HG03103 (cell line): ENCODE data around the gene MICAL1.

Experiments
- ATAC-seq: cut with Tn5 transposase; IDR thresholded peaks from one replicate; pipeline ENCODE4 v1.9.1; 2021; ENCODE audit warnings: low read depth; ENCODE audit not compliant: unreplicated experiment

Gene MICAL1, protein sequence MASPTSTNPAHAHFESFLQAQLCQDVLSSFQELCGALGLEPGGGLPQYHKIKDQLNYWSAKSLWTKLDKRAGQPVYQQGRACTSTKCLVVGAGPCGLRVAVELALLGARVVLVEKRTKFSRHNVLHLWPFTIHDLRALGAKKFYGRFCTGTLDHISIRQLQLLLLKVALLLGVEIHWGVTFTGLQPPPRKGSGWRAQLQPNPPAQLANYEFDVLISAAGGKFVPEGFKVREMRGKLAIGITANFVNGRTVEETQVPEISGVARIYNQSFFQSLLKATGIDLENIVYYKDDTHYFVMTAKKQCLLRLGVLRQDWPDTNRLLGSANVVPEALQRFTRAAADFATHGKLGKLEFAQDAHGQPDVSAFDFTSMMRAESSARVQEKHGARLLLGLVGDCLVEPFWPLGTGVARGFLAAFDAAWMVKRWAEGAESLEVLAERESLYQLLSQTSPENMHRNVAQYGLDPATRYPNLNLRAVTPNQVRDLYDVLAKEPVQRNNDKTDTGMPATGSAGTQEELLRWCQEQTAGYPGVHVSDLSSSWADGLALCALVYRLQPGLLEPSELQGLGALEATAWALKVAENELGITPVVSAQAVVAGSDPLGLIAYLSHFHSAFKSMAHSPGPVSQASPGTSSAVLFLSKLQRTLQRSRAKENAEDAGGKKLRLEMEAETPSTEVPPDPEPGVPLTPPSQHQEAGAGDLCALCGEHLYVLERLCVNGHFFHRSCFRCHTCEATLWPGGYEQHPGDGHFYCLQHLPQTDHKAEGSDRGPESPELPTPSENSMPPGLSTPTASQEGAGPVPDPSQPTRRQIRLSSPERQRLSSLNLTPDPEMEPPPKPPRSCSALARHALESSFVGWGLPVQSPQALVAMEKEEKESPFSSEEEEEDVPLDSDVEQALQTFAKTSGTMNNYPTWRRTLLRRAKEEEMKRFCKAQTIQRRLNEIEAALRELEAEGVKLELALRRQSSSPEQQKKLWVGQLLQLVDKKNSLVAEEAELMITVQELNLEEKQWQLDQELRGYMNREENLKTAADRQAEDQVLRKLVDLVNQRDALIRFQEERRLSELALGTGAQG

DNA sequence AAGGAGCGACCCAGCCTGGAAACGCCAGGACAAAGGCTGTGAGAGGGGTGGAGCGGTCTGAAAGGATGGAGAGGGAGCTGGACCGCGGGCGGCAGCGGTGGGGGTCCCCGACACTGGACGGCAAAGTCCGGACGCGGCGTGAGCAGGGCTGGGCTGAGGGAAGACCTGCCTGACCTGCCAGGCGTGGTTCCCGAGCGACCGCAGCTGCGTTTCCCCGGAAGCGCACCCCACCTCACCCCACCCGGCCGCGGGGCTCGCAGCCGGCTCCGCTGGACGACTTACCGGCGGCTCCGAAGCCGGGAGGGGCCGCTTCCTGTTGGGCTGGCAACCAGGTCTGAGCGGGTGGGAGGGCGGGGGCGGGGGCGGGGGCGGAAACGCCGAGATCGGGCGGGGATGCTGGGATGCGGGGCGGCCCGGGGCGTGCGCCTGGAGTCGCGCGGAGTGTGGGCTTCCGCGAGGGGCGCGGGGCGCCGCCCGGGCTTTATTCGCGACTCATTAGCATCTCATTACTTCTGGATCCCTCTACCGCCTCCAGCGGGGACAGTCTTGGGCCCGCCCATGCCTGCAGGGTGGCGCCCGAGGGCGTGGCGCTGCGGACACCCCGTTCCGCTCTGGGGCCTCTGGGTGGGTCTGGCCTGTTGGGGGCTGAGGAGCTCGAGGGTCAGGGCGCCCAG, at the start of gene MICAL1:
Gene MICAL1 (minus strand): TSS at position 336 of the 674 bp plus-strand sequence. CDS start 1,576 bp downstream, outside the sequence.
- peak; percentile 52 for ATAC-seq

DNA sequence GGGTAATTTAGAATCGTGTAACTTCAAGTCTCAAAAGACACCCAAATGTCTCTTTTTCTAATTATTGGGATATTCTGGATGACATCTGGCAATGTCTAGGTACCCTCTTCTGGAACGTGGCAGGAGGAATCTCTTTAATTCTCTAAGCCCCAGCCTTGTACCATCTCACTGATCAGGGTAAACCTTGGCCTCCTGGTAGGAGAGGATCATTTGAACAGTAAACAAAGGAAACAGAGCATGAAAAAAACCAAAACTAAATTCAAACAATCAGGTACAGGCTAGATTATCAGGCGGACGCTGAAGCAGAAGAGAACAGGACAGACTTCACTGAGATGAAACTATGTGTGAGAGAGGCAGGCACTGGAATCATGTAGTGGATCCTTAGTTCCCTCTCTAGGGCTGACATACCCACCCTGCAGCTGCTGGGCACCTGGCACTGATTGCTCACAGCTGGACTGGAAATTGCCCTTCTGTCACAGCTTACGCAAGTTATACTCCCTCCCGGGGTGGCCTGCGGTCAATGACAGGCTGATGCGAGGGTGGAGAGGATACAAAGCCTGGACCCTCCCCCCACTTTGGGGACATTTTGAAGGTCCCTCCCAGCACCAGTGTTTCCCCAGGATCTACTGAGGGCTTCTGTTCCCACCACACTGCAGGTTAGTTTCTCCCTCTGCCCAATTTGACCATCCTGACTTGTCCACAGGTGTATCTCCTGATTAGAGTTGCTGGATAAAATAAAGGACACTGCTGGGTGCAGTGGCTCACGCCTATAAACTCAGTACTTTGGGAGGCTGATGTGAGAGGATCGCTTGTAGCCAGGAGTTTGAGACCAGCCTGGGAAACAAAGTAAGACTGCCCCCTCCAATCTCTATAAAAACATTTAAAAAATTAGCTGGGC, 48.0 kb upstream of the MICAL1 start:
- ATAC-seq: no peak

DNA sequence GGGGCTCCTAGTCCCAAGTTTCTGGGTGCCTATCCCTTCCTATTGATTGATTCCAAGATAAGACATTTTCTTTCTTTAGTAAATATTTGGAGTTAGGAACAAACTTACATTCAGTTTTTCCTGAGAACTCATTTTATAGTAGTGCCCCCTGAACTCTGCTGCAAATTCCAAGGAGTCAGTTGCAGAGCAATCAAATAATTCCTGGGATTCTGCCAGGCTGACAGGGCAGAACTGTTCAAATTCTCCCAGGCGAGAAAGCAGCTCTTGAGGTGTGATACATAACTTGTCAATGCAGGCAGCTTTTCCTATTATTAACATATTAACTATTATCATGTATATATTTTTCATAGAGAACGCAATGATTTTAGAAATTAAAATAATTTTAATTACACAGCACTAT, 43.4 kb upstream of the MICAL1 start:
- no peak for ATAC-seq

DNA sequence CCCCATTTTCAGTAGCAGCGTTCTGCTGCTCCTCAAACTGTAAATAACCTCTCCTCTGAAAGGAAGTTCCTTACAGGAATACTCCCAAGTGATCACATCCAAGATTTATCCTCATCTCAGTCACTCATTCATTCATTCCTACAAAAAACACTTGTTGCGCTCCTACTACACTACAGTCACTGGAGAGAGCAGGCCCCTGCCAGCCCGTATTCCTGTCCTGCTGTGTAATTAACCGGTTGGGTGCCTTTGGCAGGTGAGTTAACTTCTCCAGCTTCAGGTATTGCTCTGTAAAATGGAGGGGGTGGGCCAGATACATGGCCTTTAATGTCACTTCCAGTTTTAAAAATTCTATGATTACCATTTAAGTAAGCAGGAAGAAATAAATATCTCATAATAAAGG, 42.5 kb upstream of the MICAL1 start:
- ATAC-seq: no peak

DNA sequence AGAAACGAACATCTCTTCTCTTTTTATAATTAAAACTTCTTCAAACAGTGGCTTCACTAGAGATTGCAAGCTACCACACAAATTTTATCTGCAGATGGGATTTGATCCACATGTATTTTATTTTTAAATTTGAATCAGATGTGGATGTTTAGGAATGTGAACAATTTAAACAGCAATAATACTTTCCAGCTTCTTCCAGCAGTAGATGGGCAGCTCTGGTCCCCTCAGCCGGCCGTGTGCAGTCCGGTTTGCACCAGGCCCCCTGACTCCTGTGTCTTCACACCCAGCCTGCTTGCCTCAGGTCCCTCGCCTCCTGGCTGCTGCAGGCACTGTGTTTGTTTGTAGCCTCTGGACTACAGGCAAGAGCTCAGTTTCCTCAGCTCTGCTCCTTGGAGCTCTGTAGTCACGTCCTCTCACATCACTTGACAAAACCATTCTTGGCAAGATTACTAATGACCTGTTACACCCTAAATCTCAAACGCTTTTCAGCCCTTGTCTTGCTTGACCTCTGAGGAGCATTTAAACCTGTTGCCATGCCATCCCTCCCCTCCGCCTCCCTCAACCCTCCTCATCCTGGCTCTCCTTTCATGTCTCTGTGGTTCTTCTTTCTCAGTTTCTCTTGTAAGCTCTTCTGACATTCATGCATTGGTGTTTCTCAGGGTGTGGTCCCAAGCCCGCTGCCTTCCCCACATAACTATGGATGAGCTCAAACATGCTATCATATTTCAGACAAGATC, 40.6 kb upstream of the MICAL1 start:
- ATAC-seq: no peak

DNA sequence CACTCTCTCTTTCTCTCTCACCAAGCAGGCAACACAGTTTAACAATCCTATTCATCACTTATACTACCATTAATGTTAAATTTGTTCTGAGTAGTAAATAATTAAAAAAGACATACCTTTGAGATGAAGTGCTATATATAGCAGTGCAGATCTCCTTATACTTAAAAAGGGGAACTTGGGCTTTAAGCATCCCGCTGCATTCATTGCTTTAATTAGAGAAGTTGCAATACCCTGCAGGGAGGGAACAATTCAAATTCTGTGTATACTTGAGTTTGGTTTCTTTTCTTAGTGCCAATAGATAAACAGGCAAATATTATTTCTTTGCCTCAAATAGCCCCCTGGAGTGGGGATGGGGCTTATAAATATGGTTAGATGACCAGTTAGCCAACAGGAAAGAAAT, 38.3 kb upstream of the MICAL1 start:
- no peak for ATAC-seq

DNA sequence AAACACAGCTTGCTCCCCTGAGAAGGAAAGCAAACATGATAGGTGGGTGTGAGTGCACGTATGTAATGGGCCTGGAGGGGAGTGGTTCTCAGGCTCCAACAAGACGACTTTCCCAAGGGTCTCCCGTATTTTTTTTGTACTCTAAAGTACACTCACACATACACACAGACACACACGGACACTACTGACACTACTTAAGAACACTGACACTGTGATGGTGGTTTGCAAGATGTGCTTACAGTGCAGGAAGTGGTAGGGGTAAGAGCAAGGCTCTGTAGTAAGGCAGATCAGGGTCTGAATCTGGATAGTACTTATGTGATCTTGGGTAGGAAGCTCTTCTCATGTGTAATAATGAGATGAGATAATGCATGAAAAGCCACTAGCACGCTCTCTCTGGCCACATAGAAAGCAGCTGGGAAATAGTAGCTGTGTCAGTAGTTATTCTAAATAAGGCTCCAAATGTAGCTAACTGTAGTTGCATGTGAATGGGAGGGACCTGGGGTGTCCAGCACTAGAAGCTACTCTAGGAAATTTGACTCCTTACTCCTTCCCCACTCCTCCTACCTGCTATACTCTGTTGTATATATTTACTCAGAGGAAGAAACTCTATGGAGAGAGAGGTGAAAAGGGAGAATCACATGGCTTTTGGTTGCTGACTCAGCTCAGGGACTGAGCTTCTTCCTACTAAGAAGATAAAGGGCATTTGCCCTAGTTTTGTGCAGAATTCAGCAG, 35.8 kb upstream of the MICAL1 start:
- no peak for ATAC-seq

DNA sequence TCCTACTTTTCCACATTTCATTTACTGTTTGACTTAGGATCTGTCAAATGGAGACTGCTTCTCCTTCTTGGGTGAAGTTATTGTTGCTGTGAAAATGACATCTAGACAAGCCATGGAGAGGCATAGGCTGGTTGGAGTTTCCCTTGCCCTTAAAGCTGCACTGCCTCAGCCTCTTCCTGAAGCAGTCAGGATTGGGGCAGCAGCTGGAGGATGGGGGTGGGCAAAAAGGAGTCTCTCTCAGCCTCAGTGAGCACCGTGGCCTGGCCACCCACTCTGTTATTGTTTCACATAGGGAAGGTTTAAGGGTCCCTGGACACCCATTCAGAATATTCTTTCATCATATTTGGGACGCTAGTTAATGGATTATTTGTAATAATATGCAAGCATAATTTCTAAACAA, 35.1 kb upstream of the MICAL1 start:
- ATAC-seq: no peak

DNA sequence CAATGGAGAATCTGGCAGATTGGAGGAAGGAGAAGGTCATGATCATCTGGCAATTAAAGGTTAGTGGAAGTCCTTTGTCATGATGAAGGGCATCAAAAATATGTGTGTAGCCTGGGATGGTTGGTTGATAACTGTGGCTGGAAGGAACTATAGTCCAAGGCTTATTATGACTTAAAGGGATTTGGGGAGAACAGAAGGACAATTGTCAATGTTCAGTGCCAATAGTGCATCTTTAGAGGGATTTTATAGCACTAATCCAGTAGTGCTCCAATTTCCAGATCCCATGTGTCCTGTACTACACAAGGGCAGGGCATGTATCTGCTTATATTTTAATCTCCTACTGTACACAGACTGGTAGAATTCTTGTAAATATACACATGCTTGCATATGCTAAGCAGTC, 32.4 kb upstream of the MICAL1 start:
- no peak for ATAC-seq

DNA sequence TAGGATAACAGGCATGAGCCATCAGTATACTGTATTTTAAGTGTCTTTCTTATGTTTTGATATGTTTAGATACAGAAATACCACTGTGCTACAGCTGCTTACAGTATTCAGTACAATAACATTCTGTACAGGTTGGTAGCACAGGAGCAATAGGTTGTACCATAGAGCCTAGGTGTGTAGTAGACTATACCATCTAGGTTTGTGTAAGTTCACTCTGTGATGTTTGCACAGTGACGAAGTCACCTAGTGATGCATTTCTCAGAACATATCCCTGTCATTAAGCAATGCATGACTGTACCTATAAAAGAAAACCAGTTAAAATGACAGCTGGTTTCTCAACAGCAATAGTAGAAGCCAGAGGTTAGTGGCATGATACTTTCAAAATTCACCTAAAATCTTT, 30.5 kb upstream of the MICAL1 start:
- ATAC-seq: no peak

DNA sequence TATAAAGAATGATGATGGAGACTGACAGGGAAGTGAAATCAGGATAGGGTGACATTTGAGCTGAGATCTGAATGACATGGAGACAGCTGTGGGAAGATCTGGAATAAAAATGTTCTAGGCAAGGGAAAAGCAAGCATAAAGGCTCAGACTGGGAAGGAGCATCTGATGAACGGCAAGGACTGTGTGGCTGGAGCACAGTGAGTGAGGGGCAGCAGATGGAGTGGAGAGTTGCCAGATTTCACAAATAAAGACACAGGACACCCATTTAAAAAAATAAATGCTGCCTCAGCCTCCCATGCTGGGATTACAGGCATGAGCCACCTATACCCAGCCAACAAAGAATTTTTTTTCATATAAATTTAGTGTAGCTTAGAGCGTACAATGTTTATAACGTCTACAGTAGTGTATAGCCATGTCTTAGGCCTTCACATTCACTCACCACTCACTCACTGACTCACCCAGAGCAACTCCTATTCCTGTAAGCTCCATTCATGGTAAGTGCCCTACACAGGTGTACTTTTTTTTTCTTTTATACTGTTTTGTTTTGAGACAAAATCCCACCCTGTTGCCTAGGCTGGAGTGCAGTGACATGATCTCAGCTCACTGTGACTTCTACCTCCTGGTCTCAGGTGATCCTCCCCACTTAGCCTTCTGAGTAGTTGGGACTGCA, 29.8 kb upstream of the MICAL1 start:
- no peak for ATAC-seq

DNA sequence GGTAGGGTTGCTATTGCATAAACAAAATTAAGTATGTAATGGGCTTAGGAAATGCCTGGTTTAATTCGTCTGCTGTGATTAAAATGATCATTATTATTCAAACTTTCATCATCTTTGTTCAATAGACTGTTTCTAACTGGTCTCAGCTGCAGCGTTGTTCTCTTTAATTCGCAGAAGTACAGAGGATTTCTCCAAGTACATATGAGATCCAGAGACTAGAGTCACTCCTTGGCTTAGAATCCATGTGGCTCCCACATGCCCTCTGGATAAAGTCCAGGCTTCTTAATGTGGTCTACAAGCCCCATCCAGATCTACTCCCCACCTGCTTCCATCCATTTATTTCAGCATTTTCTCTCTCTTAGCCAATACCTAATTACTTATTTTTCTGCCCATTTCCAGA, 28.6 kb upstream of the MICAL1 start:
- ATAC-seq: no peak

DNA sequence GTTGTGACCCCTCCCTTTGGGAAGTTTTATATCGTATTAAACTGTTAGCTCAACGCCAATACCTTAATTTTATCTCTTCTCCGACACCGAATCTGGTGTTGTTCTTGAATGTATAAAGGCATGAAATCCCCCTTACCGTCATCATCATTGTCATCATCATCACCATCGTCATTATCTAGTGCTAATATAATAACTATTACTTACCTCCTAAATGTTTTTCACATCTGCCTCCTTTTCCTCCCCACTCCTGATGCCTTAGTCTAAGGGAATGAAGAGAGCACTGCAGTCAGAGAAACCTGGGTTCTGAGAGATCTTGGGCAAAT, 28.1 kb upstream of the MICAL1 start:
- no peak for ATAC-seq

DNA sequence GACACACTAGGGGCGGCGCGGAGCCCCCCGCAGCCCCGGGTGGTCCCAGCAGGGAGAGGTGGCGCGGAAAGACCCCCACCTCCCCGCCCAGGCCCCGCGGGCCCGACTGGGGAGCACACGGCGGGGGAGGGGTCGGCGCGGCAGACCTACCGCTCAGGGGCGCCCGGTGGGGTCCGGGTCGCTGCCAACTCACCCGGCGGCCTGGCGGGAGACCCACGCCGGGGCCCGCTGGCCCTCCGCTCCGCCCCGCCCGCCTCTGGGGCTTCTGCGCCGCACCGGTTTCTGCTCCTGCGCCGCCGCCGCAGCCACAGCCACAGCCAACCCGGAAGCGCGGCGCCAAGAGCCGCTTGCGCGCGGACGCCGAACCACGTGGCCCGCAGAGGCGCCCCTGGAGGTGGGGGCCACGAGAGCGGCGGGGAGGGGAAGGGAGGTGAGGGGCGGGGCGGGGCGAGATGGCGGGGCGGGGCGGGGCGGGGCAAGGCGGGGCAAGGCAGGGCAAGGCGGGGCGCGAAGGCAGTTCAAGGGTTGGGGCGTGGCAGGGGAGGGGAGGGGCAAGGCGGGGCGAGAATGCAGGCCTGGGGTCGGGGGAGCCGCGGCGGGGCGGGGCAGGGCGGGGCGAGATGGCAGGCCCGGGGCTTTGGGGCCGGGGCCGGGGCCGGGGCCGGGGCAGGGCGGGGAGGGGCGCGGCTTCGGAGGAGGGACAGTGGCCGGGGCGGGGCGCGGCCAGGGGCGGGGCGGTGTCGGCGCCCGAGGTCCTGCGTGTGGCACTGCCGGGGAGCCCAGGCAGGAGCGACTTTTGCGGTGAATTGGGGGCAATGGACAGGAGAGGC, 27.5 kb upstream of the MICAL1 start, which contains the start of gene ZBTB24:
Gene ZBTB24 (minus strand): TSS at position 315 of the 830 bp plus-strand sequence. CDS start 1,193 bp downstream, outside the sequence.
- peak; percentile 90 for ATAC-seq

DNA sequence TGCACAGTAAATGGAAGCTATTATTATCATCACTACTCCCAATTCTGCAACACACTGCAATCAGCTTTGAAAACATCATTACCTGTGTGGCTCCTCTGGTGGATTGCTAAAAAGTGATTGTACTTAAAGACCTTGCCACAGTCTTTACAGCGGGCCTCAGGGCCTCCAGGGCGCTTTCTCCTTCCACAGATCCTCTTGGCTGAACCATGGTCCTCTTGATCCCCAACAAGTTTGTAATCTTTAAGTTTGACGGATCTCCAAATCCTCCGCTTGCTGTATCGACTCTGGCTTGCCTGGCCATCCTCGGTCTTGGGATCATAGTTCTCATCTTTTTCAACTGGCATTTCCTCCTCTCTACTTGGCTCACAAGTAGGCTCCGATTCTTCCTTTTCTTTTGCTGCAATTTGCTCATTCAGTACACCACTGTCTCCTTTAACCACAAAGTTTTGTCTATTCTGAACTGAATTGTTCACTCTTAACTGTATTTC, 25.5 kb upstream of the MICAL1 start:
- ATAC-seq: no peak

DNA sequence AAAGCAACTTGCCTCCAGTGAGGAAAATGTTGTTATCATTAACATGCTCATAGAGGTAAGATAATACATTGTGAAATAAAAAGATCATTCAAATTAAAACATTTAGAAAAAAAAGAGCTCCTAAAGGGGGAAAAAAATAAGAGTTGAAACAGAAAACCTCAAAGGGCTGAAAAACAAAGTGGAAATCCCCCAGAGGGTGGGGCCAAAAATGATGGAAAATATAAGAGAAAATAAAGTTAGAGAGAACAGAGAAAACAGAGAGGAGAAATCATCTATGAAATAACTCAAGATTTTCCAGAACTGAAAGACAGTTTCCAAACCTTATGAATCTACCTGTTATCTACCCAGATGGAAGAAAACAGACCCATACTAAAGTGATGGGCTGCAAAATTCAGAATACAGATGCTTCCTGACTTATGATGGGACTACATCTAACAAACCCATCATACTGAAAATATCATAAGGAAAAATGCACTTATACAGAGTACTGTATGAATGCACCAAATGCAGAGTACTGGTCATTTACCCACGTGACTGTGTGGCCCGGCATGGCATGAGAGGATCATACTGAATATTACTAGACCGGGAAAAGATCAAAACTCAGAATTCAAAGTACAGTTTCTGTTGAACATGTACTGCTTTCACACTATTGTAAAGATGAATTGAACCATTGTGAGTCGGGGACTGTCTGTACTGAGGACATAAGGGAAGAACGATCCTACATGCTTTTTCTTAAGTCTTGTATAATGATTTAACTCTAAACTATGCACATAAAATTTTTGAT, 23.5 kb upstream of the MICAL1 start:
- ATAC-seq: no peak
